Breast epithelium (tissue), 4 donors: ENCODE results near the gene NBEAL2. TPM values are rescaled to one million over a fixed set of nuclear protein-coding genes. Genes with fewer than 3 reads are reported as not detected.

Experiments
- DNase-seq, 2 donors: peaks; one replicate each; pipeline ENCODE4 v3.0.0-alpha.2; 2019; ENCODE audit warnings: low spot score in 2 of 2
- H3K27ac ChIP-seq, 2 donors: fragments of 200-600 bp; sonication (generic) in 1 of 2; one replicate each; pipeline ENCODE4 v1.5.1; 2016 to 2019; ENCODE audit warnings: mild to moderate bottlenecking in 1 of 2
- H3K27me3 ChIP-seq, 2 donors: fragments of 200-600 bp; sonication (generic) in 1 of 2; one replicate each; pipeline versions ENCODE4 v1.5.1 to v1.6.0; 2017 to 2019; ENCODE audit warnings: control low read depth in 1 of 2, mild to moderate bottlenecking in 1 of 2
- H3K36me3 ChIP-seq: fragments of 200-600 bp; one replicate; pipeline ENCODE4 v1.5.1; 2019
- H3K4me1 ChIP-seq, 2 donors: fragments of 200-600 bp; sonication (generic); one replicate each; pipeline ENCODE4 v1.5.1; 2016 to 2019; ENCODE audit warnings: control low read depth in 1 of 2
- H3K4me3 ChIP-seq, 3 donors: fragments of 200-600 bp; sonication (generic); 1 replicate in 2 of 3; 2 replicates in 1 of 3; pipeline ENCODE4 v1.5.1; 2016 to 2019; ENCODE audit warnings: mild to moderate bottlenecking in 3 of 3, moderate library complexity in 2 of 3
- H3K9me3 ChIP-seq, 2 donors: fragments of 200-600 bp; sonication (generic) in 1 of 2; one replicate each; pipeline ENCODE4 v1.5.1; 2016 to 2019; ENCODE audit warnings: control low read depth in 1 of 2
- CTCF ChIP-seq, 3 donors: fragments of 450-650 bp; IDR thresholded peaks; one replicate each; pipeline ENCODE4 v1.5.1; 2016 to 2017; ENCODE audit warnings: antibody characterized with exemption in 3 of 3, mild to moderate bottlenecking in 3 of 3, moderate library complexity in 3 of 3
- POLR2A ChIP-seq: fragments of 450-650 bp; IDR thresholded peaks from one replicate; pipeline ENCODE4 v1.6.1; 2016; ENCODE audit warnings: antibody characterized with exemption, mild to moderate bottlenecking, moderate library complexity
- POLR2AphosphoS5 ChIP-seq, 3 donors: sonication (generic); formaldehyde crosslinking; IDR thresholded peaks; one replicate each; pipeline ENCODE4 v1.6.1; 2017; ENCODE audit warnings: antibody characterized with exemption in 3 of 3
- intact Hi-C: fragments of 100-400 bp; cut with DNase I; formaldehyde crosslinking; loops from one replicate; pipeline ENCODE4 v1.15.1; 2023; ENCODE audit warnings: low total_unique reads
- total RNA-seq, 3 donors: library from RNA; depleted of rRNA; stranded (reverse); fragments of >200 nt; gene quantifications; one replicate each; pipeline ENCODE4 v1.1.0, GENCODE V29; 2016

The NBEAL2 gene
- total RNA-seq, 3 donors from 2014 or later = 16.8 to 58.3 (median 54.4) TPM

DNA sequence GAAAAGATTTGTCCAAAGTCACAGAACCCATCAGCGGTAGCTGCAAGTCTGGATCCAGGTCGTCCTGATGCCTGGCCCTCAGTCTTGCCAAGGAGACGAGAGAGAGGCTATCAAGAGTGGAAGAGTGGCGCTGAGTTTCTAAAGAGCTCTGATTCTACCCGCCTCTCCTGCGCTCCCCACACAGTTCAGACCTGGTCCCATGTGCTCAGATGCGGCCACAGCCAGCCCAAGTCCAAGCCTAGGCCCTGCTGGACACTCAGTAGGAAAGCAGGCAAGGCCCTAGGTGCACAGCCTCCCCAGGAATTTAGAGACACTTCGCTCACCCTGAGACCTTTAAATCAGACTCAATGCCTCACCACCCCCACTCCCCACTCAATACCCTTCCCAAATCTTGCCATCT is 35.3 kb upstream of the NBEAL2 start:
- no peaks in the 10 kb centered on the region for H3K27me3 ChIP-seq
- DNase-seq = no peak
- no peaks in the 10 kb centered on the region for H3K36me3 ChIP-seq
- no peak overlapping the region for H3K4me3 ChIP-seq
- H3K27ac ChIP-seq = peak overlapping the region; percentile 56 to 64
- no peak for TF ChIP-seq POLR2AphosphoS5 (IDR thresholded peaks at IDR 0.05)
- no peak for TF ChIP-seq CTCF (IDR thresholded peaks at IDR 0.05)
- no peak for TF ChIP-seq POLR2A
- H3K4me1 ChIP-seq = peaks cover 0 to 27% of the 10 kb centered on the region in 2 donors
- intact Hi-C loops = loop anchor here (1.0 kb wide), 1 partner anchor 34 kb away; no protein-coding TSS in a partner anchor
- no peaks in the 10 kb centered on the region for H3K9me3 ChIP-seq

GRCh38 chr3:46946416-46946815 is 33.0 kb upstream of the NBEAL2 start:
- H3K27me3 ChIP-seq = no peaks in the 10 kb centered on the region
- no peaks in the 10 kb centered on the region for H3K9me3 ChIP-seq
- intact Hi-C loops = no loop called here
- no peaks in the 10 kb centered on the region for H3K36me3 ChIP-seq
- H3K27ac ChIP-seq = peak overlapping the region; percentile 62 to 75
- peaks cover 0 to 31% of the 10 kb centered on the region in 2 donors for H3K4me1 ChIP-seq
- no peak for DNase-seq
- no peak overlapping the region for H3K4me3 ChIP-seq
- TF ChIP-seq POLR2A = no peak
- TF ChIP-seq POLR2AphosphoS5 (IDR thresholded peaks at IDR 0.05) = no peak
- TF ChIP-seq CTCF (IDR thresholded peaks at IDR 0.05) = no peak

GRCh38 chr3:46946856-46947545 is 32.5 kb upstream of the NBEAL2 start:
- intact Hi-C loops = no loop called here
- H3K9me3 ChIP-seq = no peaks in the 10 kb centered on the region
- no peaks in the 10 kb centered on the region for H3K36me3 ChIP-seq
- TF ChIP-seq POLR2AphosphoS5 (IDR thresholded peaks at IDR 0.05) (no peak), POLR2A (no peak), CTCF (IDR thresholded peaks at IDR 0.05) (no peak)
- no peak for DNase-seq
- H3K4me1 ChIP-seq = peaks cover 0 to 31% of the 10 kb centered on the region in 2 donors
- H3K4me3 ChIP-seq = no peak overlapping the region
- H3K27me3 ChIP-seq = no peaks in the 10 kb centered on the region
- H3K27ac ChIP-seq = peak overlapping the region; percentile 62 to 75

- no peaks in the 10 kb centered on the region for H3K27me3 ChIP-seq
- no peaks in the 10 kb centered on the region for H3K36me3 ChIP-seq
- peaks cover 0 to 31% of the 10 kb centered on the region in 2 donors for H3K4me1 ChIP-seq
Measured at GRCh38 chr3:46947546-46947901, 31.9 kb upstream of the NBEAL2 start.

More at GRCh38 chr3:46947546-46947901, 31.9 kb upstream of the NBEAL2 start:
- Histone ChIP-seq H3K9me3 (no peaks in the 10 kb centered on the region), H3K4me3 (no peak overlapping the region), H3K27ac (peak overlapping the region; percentile 53 to 75)
- intact Hi-C loops = no loop called here
- no peak for DNase-seq
- TF ChIP-seq CTCF (IDR thresholded peaks at IDR 0.05) (no peak), POLR2AphosphoS5 (IDR thresholded peaks at IDR 0.05) (no peak), POLR2A (no peak)
